K562 (cell line): ENCODE measurements around the gene IL1F10. TPM values are rescaled to one million over a fixed set of nuclear protein-coding genes. Genes with fewer than 3 reads are reported as not detected.

Experiments
- ATAC-seq: fragments of 200-7000 bp; cut with Tn5 transposase; 3 replicates; pipeline ENCODE4 v1.9.1; 2020; ENCODE audit warnings: moderate library complexity
- BruUV-seq: library from RNA; stranded (reverse); fragments of 400-500 nt; replicated peaks from 2 replicates; lab custom pipeline; 2021; lab: Mats Ljungman, UMichigan
- CTCF ChIA-PET: fragments of 300-600 bp; formaldehyde crosslinking; extraction: SDS; loops from one replicate; lab custom pipeline; 2021; ENCODE audit warnings: low intra/inter-chr PET ratio; lab: Yijun Ruan, JAX
- POLR2A ChIA-PET: fragments of 300-600, 350-650 bp; sonication (Branson Sonifier 250); formaldehyde crosslinking; extraction: SDS; loops from one replicate; lab custom pipeline; 2021; ENCODE audit warnings: antibody characterized with exemption, inconsistent platforms; lab: Yijun Ruan, JAX
- DNase-seq, 4 experiments: peaks; one replicate each; pipeline versions ENCODE4 v3.0.0 to v3.0.0-alpha.2; 2011 to 2018; ENCODE audit warnings: low spot score in 3 of 4, mixed read lengths in 3 of 4; ENCODE audit errors: extremely low read depth in 1 of 4
- FAIRE-seq: peaks from 2 replicates; lab custom pipeline; 2011; peaks lifted over from hg19 to GRCh38; lab: Jason Lieb, UNC
- H2AFZ ChIP-seq: 2 replicates; pipeline ENCODE4 v1.6.0; 2011; ENCODE audit warnings: low read depth, low read length, control low read depth, inconsistent platforms
- H3K27ac ChIP-seq: fragments of 200-600 bp; 3 replicates; pipeline ENCODE4 v1.8.0; 2011; ENCODE audit warnings: low read depth, mild to moderate bottlenecking, control low read depth, inconsistent platforms, low read length, moderate library complexity, mixed read lengths; ENCODE audit errors: extremely low read depth
- H3K27me3 ChIP-seq, 2 experiments: fragments of 300-600 bp in 1 of 2; 2 replicates in 1 of 2; 3 replicates in 1 of 2; pipeline versions ENCODE4 v1.6.0 to v1.8.0; 2011; ENCODE audit warnings: inconsistent platforms in 2 of 2, low read length in 2 of 2, mild to moderate bottlenecking in 1 of 2, mixed read lengths in 1 of 2, moderate library complexity in 1 of 2; ENCODE audit not compliant: control insufficient read depth in 2 of 2, insufficient read depth in 2 of 2
- H3K36me3 ChIP-seq: fragments of 300-600 bp; 3 replicates; pipeline ENCODE4 v1.8.0; 2011; ENCODE audit warnings: mild to moderate bottlenecking, low read length, inconsistent platforms; ENCODE audit not compliant: control insufficient read depth, insufficient read depth
- H3K4me1 ChIP-seq, 2 experiments: fragments of 200-600 bp in 1 of 2; replicated peaks in 1 of 2; 2 replicates in 1 of 2; 3 replicates in 1 of 2; pipeline versions ENCODE4 v1.5.1 to v1.8.0; 2011; ENCODE audit warnings: inconsistent platforms in 2 of 2, low read length in 2 of 2, mild to moderate bottlenecking in 1 of 2, mixed read lengths in 1 of 2, moderate library complexity in 1 of 2; ENCODE audit not compliant: control insufficient read depth in 2 of 2, insufficient read depth in 2 of 2
- H3K4me2 ChIP-seq: 2 replicates; pipeline ENCODE4 v1.6.1; 2011; ENCODE audit warnings: low read length, control low read depth, inconsistent platforms, mixed read lengths; ENCODE audit not compliant: insufficient read depth
- H3K4me3 ChIP-seq: fragments of 200-600 bp; sonication (generic), shearing (Covaris generic); 2 replicates; pipeline ENCODE4 v1.5.1; 2016; ENCODE audit warnings: control low read depth, inconsistent platforms
- H3K79me2 ChIP-seq: fragments of 200-600 bp; 3 replicates; pipeline ENCODE4 v1.8.0; 2011; ENCODE audit warnings: low read length, inconsistent platforms; ENCODE audit not compliant: control insufficient read depth, insufficient read depth
- H3K9ac ChIP-seq, 2 experiments: 2 replicates each; pipeline versions ENCODE4 v1.6.0 to v1.6.1; 2011; ENCODE audit warnings: low read depth in 2 of 2, low read length in 2 of 2, control low read depth in 1 of 2, inconsistent platforms in 1 of 2, mild to moderate bottlenecking in 1 of 2, mixed read lengths in 1 of 2; ENCODE audit not compliant: insufficient read depth in 1 of 2
- H3K9me1 ChIP-seq: one replicate; pipeline ENCODE4 v1.6.0; 2011; ENCODE audit warnings: inconsistent platforms, mild to moderate bottlenecking, low read length, moderate library complexity; ENCODE audit not compliant: control insufficient read depth, insufficient read depth
- H3K9me3 ChIP-seq: replicated peaks from 2 replicates; pipeline ENCODE4 v1.5.1; 2011; ENCODE audit warnings: low read depth, low read length, inconsistent platforms; ENCODE audit not compliant: control insufficient read depth, insufficient read depth
- H4K20me1 ChIP-seq: replicated peaks from 2 replicates; pipeline ENCODE4 v1.6.1; 2011; ENCODE audit warnings: low read length, inconsistent platforms, mixed read lengths; ENCODE audit not compliant: control insufficient read depth, insufficient read depth
- GATA2 ChIP-seq: sonication (generic); formaldehyde crosslinking; IDR thresholded peaks from 2 replicates; pipeline ENCODE4 v1.4.0; 2020; ENCODE audit warnings: mild to moderate bottlenecking, missing genetic modification reagents
- HDAC3 ChIP-seq: fragments of 450-650 bp; IDR thresholded peaks from 2 replicates; pipeline ENCODE4 v1.6.1; 2018; ENCODE audit warnings: borderline replicate concordance, mild to moderate bottlenecking, moderate library complexity; ENCODE audit not compliant: partially characterized antibody
- HMG20B ChIP-seq: fragments of 250-450 bp; sonication (Bioruptor Pico); IDR thresholded peaks from 2 replicates; pipeline ENCODE4 v1.5.0; 2021; ENCODE audit warnings: mild to moderate bottlenecking
- HMGN3 ChIP-seq: IDR thresholded peaks from 2 replicates; pipeline ENCODE4 v1.6.1; 2011; ENCODE audit warnings: borderline replicate concordance, low read depth, mild to moderate bottlenecking, mixed read lengths, low read length; ENCODE audit not compliant: insufficient read length; ENCODE audit errors: extremely low read depth
- MLLT1 ChIP-seq, 2 experiments: fragments of 450-650 bp; IDR thresholded peaks; 2 replicates each; pipeline ENCODE4 v1.6.1; 2016
- NCOA2 ChIP-seq, 2 experiments: fragments of 450-650 bp; IDR thresholded peaks; 2 replicates each; pipeline ENCODE4 v1.6.1; 2018; ENCODE audit warnings: mild to moderate bottlenecking in 2 of 2, moderate library complexity in 1 of 2; ENCODE audit not compliant: partially characterized antibody in 2 of 2
- NFE2 ChIP-seq: IDR thresholded peaks from 2 replicates; pipeline ENCODE4 v1.6.1; 2014; ENCODE audit warnings: antibody characterized with exemption, low read depth
- NFIC ChIP-seq: fragments of 450-650 bp; IDR thresholded peaks from 2 replicates; pipeline ENCODE4 v1.6.1; 2017; ENCODE audit warnings: mild to moderate bottlenecking, inconsistent platforms
- NFIX ChIP-seq: fragments of 250-450 bp; sonication (Bioruptor Pico); IDR thresholded peaks from 2 replicates; pipeline ENCODE4 v1.4.0; 2020; ENCODE audit warnings: low read depth, mild to moderate bottlenecking, moderate library complexity
- PHF21A ChIP-seq: fragments of 450-650 bp; IDR thresholded peaks from 2 replicates; pipeline ENCODE4 v1.6.1; 2017; ENCODE audit warnings: low read depth, borderline replicate concordance
- PML ChIP-seq: IDR thresholded peaks from 2 replicates; pipeline ENCODE4 v1.6.1; 2012; ENCODE audit warnings: low read length, inconsistent platforms
- RBBP5 ChIP-seq: fragments of 200-600 bp; sonication (generic); IDR thresholded peaks from 2 replicates; pipeline ENCODE4 v1.6.1; 2012; ENCODE audit warnings: borderline replicate concordance, mild to moderate bottlenecking, low read length, control low read depth, inconsistent platforms; ENCODE audit not compliant: insufficient read depth, poor library complexity, severe bottlenecking
- SOX6 ChIP-seq: fragments of 450-650 bp; IDR thresholded peaks from 2 replicates; pipeline ENCODE4 v1.6.1; 2014; ENCODE audit warnings: mild to moderate bottlenecking
- TSHZ1 ChIP-seq: fragments of 250-450 bp; sonication (Bioruptor Pico); IDR thresholded peaks from 2 replicates; pipeline ENCODE4 v1.4.0; 2020; ENCODE audit warnings: mild to moderate bottlenecking, moderate library complexity
- U2AF1 ChIP-seq: fragments of 200-400 bp; formaldehyde crosslinking; optimal IDR thresholded peaks from 2 replicates; pipeline ENCODE3; 2017; ENCODE audit warnings: mild to moderate bottlenecking, low read depth, low read length, moderate library complexity
- ZNF347 ChIP-seq: fragments of 450-650 bp; formaldehyde crosslinking; IDR thresholded peaks from 2 replicates; pipeline ENCODE4 v1.4.0; 2020; ENCODE audit warnings: low read depth, mild to moderate bottlenecking, moderate library complexity
- whole genome bisulfite sequencing: fragments of 100-300 bp; shearing (Covaris generic); methylation state at CpG from one replicate; pipeline ENCODE4 v1.1.6; 2016; ENCODE audit warnings: low coverage, mixed read lengths; ENCODE audit not compliant: insufficient coverage; ENCODE audit errors: missing lambda C conversion rate; 5-methylcytosine and 5-hydroxymethylcytosine counted together
- in situ Hi-C: fragments of 300-500 bp; cut with MboI; formaldehyde crosslinking; loops from 4 replicates; pipeline ENCODE4 v1.15.0; 2018; ENCODE audit warnings: inconsistent platforms, mixed read lengths
- intact Hi-C: fragments of 100-400 bp; cut with micrococcal nuclease; formaldehyde crosslinking; loops from 2 replicates; pipeline ENCODE4 v1.14.2; 2022
- polyA plus RNA-seq, 8 experiments: library from polyadenylated mRNA; depleted of rRNA in 4 of 8; stranded (reverse) in 5 of 8; unstranded in 3 of 8; fragments of >200 nt; fragmentation: Nextera tagmentation in 2 of 8; fragmentation: Illumina TruSeq in 1 of 8; extraction: Ambion mirVana in 2 of 8; extraction: Trizol in 1 of 8; gene quantifications; 2 replicates each; pipeline versions ENCODE4 v1.2.1 to v1.2.3, GENCODE V29; 2011 to 2014; ENCODE audit warnings: inconsistent platforms in 1 of 8, missing spikeins in 1 of 8
- total RNA-seq, 7 experiments: library from RNA; depleted of rRNA in 6 of 7; stranded (reverse); fragments of >200 nt in 6 of 7; fragmentation: Illumina TruSeq in 2 of 7; extraction: Trizol in 2 of 7; gene quantifications; 2 replicates each; pipeline versions ENCODE4 v1.2.1 to v1.2.3, GENCODE V29; 2011 to 2021; ENCODE audit warnings: low replicate concordance in 1 of 7

Gene IL1F10
- total and polyA plus RNA-seq, 9 of the 15 experiments (the other 6 are each of a cell fraction or from before 2014, with no cell fraction given), result not detected

- ATAC-seq (no peak), DNase-seq (no peak)
- BruUV-seq, result no TSS peak
- H3K36me3 ChIP-seq, result no peaks in the 10 kb centered on the region
- POLR2A ChIA-PET, result interaction anchor here (0.8 kb wide), 1 partner anchor 47 kb away, joined by 3 read pairs; no protein-coding TSS in a partner anchor
- in situ Hi-C loops, result no loop called here
- H3K9me1 ChIP-seq, result no peaks in the 10 kb centered on the region
- H3K4me1 ChIP-seq, result no peaks in the 10 kb centered on the region
- no peak overlapping the region for H3K27ac ChIP-seq
- H3K79me2 ChIP-seq, result no peaks in the 10 kb centered on the region
- CTCF ChIA-PET, result no interaction called here
- H3K9me3 ChIP-seq, result 0 out of 2 replicates have a peak, but pooled peaks cover 2% of the 10 kb centered on the region
- H3K9ac ChIP-seq, result no peak overlapping the region
- H3K4me2 ChIP-seq, result no peak overlapping the region
- intact Hi-C loops, result no loop called here
- H3K27me3 ChIP-seq, result peaks cover 7 to 23% of the 10 kb centered on the region in 2 experiments
- 2% methylated on average over 2 of the region's 2 CpGs for WGBS
- H2AFZ ChIP-seq, result no peak overlapping the region
- TF ChIP-seq HMGN3 (no peak), ZNF347 (CRISPR knock-in tag) (no peak), GATA2 (CRISPR knock-in tag) (no peak), NFIX (CRISPR knock-in tag) (no peak), SOX6 (no peak), NCOA2 (IDR thresholded peaks at IDR 0.05; ENCODE audit: partially characterized antibody in 2 of 2) (no peak), PHF21A (no peak), NFE2 (no peak), HMG20B (no peak), MLLT1 (IDR thresholded peaks at IDR 0.05) (no peak), HDAC3 (no peak), NFIC (no peak), TSHZ1 (CRISPR knock-in tag) (no peak), PML (no peak), RBBP5 (no peak), U2AF1 (no peak)
- TF ChIP-seq, all 486 proteins: peak for 0
- no peaks in the 10 kb centered on the region for H4K20me1 ChIP-seq
- FAIRE-seq, result no peak
- no peak overlapping the region for H3K4me3 ChIP-seq
These were observed 25.8 kb downstream of the IL1F10 start for GRCh38 chr2:113093613-113093977.
